Inflammatory macrophage treated with lipopolysaccharide for 1 hour (primary cell): ENCODE data around the gene PTPRO.

ENCODE experiments used
- DNase-seq, 2 donors: peaks; one replicate each; pipeline ENCODE4 v3.0.0-alpha.2; 2020 to 2022

Gene PTPRO

DNA sequence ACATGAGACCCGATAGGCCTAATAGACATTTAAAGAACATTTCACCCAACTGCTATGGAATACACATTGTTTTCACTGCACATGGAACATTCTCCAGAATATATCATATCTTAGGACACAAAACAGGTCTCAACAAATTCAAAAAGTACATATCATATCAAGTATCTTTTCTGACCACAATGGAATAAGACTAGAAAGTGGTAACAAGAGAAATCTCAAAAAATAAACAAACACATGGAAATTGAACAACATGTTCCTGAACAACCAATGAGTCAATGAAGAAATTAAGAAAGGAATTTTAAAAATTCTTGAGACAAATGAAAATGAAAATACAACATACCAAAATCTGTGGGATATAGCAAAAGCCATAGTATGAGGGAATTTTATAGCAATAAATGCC, 208.1 kb downstream of the PTPRO start:
- DNase-seq = no peak

- peak; percentile 58 to 80 for DNase-seq
Measured at GRCh38 chr12:15532364-15532977, 210.2 kb downstream of the PTPRO start.

DNA sequence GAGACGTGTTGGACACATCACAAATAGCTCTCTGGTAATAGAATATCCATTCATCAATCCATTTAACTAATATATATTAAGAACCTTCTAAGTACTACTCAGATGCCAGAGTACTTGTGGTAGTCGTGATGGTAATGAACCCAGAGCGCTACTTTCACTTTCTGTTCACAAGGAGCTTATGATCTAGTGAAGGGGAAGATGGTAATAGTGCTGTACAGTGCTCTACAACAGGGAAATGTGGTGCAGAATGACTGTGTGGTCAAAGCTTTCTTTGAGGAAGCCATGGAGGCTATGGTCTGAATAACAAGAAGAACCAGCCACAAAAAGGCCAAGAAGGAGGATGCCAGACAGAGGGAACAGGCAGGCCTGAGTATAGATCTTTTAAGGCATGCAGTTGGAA, 212.0 kb downstream of the PTPRO start:
- DNase-seq = peak; percentile 70 to 74

- peak; percentile 76 to 93 for DNase-seq
Measured at GRCh38 chr12:15534874-15535273, 212.6 kb downstream of the PTPRO start.

DNA sequence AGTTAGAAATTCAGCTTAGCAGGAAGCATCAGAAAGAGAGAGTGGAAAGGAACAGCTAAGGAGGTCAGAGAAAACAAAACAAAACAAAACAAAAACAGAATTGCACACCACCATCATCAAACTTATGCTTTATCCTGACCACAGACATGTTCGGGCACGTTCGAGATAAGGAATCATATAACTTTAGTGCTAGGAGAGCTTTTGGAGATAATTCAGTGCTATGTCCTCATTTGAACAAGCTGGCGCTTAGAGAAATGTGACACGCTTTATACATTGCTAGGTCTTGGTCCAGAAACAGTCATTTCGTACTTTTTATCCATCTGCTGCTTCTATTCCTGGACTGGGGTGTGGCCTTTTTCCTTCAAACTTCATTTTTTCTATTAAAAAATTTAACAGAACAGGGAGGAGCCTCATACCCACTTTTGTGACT, 213.1 kb downstream of the PTPRO start:
- DNase-seq = no peak

GRCh38 chr12:15536446-15536845, 214.1 kb downstream of the PTPRO start:
- no peak for DNase-seq

GRCh38 chr12:15538881-15539280, 216.6 kb downstream of the PTPRO start:
- DNase-seq = no peak

DNA sequence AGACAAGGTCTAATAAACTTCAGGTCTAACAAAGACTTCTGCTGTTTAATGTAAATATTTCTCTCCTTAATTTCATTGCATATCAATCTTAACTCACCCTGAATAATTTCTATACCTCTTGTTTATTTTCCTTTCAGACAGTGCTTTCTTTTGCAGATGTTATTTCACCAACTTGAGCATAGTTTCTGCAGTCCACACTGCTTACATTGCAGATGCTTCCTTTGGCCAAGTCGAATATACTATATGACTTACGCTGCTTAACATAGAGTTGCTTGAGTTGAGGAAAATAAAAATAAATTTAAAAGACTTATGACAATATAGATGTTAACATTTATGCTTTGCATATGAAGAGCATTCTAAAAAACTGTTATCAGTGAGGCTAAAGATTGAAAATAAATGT, 217.7 kb downstream of the PTPRO start:
- no peak for DNase-seq

DNA sequence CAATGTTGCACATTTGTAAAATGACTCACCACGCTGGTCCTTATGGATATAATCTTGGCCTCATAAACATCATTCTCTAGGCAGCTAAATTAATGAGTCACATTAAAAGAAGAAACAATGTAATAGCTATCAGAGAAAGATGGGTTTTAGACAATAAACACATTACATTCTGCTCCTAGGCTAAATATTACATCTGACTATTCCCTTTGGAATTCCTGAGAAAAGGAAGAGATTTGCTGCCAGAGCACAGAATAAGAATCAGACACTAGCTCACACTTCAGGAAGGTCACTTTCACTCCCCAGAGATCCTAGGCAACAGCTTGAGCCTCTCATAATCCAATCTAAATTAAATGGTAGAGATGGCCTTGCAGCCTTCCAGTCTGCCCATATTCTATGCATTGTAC, 218.2 kb downstream of the PTPRO start:
- DNase-seq = no peak

- DNase-seq = no peak
Measured at GRCh38 chr12:15541996-15542631, 219.8 kb downstream of the PTPRO start.

GRCh38 chr12:15543347-15543746, 221.0 kb downstream of the PTPRO start:
- no peak for DNase-seq

GRCh38 chr12:15544589-15544988, 222.3 kb downstream of the PTPRO start:
- DNase-seq = peak; percentile 61 to 70

DNA sequence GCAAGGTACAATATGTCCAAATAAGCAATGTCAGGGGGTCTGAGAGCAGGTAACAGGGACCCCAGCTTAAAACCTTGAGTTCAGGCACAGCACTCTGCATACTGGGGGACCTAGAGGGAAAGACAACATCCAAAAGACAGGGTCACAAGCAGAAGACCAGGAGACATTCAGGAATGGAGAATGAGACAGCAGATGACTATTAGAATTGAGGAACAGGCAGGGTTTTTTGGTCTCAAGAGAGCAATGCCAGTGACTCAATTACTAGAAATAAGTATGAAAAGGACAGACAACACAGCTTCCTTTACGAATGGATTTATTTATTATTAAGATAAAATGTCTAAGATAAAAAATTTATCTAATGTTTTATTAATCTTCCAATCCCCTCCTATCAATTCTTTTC, 223.0 kb downstream of the PTPRO start:
- DNase-seq = peak; percentile 52 to 69

GRCh38 chr12:15546102-15546701, 223.9 kb downstream of the PTPRO start:
- DNase-seq = peak; percentile 76 to 88

DNA sequence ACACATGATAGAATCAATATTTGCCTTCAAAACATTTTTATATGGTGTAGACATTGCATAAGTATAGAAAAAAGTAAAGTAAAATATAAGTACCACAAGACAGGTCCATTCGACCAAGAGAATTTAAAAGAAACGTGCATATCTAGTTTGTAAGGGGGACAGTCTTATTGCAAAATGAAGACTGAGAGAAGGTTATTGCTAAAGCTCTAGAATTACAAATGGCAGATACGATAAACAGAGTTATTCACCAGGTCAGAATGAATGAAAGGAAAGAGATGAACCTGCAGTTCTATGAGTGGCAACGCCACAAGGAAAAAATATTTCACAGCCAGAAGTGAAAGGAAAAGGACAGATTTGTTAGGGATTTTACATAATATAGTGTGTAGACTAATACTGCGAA, 224.8 kb downstream of the PTPRO start:
- peak in 1 of 2 donors; percentile 29 for DNase-seq

- DNase-seq = peak; percentile 64 to 76
Measured at GRCh38 chr12:15547691-15548090, 225.4 kb downstream of the PTPRO start.

DNA sequence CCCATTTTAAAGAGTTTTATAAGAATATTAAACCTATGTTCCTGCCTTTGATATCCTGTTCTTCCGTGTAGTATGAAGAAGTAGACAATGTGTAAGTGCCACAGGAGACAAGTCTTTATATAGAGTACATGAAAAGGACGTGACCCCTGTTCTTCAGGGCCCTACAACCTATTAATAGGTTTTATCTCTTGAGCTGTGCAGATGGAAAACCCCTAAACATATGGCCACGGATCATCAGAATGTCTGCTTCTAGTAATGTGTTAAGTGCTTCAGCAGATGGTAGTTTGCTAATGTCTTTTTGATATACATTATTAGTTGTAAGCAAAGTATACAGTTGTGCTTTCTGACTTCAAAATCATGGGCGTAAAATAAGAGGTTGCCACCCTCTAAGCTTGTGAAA, 228.5 kb downstream of the PTPRO start:
- DNase-seq = no peak

DNA sequence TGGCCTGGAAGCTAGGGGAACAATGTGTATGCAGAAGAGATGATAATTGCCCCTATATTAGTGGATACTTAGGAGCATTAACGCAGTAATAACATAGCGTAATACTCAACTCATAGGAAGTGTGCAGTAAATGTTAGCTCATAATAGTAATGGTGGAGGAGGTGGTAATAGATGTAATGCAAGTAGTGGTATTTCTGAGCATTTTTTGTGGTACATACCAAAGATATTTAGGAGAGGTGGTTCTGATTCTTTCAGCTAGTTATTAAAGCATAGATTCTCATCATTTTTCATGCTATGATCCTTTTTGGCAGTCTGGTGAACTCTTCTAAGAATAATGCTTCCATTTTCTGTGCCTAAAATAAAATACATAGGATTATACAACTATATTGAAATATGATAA, 233.1 kb downstream of the PTPRO start:
- DNase-seq = no peak

DNA sequence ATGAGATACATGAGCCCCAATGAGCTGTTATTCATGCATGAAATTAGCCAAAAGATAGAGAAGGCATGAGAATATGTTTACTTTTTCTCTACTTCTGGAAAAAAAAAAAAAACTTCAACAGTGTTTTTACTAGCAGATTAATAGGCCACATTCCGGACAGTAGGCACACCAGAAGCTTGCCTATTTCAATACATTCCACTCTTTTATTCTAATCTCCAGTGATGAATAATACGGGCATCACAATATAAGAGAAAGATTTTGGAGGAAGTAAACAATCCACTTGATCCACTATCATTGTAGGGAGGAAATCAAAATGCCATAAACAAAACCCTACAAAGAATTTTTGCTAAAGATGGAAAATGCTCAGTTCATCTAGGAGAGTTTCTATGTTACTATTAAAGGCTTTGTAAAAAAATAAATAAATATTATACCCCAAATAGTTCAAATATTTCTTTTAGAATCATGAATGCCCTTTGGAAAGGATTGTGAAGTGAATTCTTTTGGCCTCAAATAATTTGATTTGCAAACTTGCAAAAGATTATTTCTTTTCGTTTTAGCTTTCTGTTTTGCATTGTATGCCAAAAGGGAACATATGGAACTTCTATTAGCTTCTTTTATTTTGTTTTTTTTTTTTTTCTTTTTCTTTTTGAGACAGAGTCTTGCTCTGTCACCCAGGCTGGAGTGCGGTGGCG, 234.2 kb downstream of the PTPRO start:
- DNase-seq = no peak

GRCh38 chr12:15558915-15559528, 236.7 kb downstream of the PTPRO start:
- DNase-seq = no peak

DNA sequence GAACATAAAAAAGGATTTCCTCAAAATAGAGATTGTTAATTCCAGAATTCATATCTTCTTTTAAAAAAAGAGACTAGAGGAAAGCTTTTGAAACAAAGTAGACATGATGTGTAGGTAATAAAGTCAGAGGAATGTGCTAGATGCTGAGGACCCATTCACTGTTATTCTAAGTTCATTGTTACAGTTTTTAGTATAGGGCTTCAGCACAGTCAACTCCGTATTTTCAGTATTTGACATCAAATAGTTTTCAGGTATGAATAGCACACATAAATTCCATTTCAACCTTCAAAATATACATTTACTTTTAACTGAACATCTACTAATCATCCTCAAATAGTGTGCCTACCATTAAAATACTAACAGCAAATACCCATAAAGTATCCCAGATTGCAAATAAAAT, 239.1 kb downstream of the PTPRO start:
- DNase-seq = no peak

DNA sequence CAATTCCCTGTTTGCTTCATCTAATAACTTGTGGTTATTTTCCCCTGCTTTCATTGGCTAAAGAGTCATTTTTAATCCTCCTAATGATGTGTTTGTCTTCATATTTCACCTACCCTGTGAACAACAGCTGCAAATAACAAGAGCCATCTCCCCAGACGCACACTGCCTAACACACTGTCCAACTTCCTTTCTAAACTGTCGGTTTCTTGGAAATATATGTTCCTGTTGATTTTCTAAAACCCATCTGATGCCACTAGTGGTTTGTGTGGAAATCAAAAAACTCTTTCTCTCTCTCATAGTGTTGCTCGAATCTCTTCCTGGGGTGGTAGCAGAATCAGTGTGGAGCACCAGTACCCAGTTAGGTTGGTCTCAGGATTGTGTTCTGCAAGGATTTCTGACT, 240.0 kb downstream of the PTPRO start:
- peak in 1 of 2 donors; percentile 34 for DNase-seq

GRCh38 chr12:15563663-15564062, 241.4 kb downstream of the PTPRO start:
- peak; percentile 75 to 85 for DNase-seq
